Large intestine (tissue), 3 donors: ENCODE results near the gene SYNJ2. TPM values are rescaled to one million over a fixed set of nuclear protein-coding genes. Genes with fewer than 3 reads are reported as not detected.
A peak's percentile ranks its signal among the peaks of the same experiment; 100 is the strongest.

Experiments used
- DNase-seq, 2 donors: peaks; one replicate each; pipeline versions ENCODE4 v3.0.0 to v3.0.0-alpha.2; 2013
- H3K27ac ChIP-seq: one replicate; pipeline ENCODE4 v1.5.1; 2013; ENCODE audit warnings: low read length
- H3K27me3 ChIP-seq: 2 replicates; pipeline ENCODE4 v1.6.1; 2013; ENCODE audit warnings: low read length; ENCODE audit not compliant: control insufficient read depth, insufficient read depth
- H3K36me3 ChIP-seq: 2 replicates; pipeline ENCODE4 v1.6.1; 2013; ENCODE audit warnings: low read length; ENCODE audit not compliant: control insufficient read depth, insufficient read depth
- H3K4me1 ChIP-seq: one replicate; pipeline ENCODE4 v1.6.1; 2013; ENCODE audit warnings: low read length; ENCODE audit not compliant: control insufficient read depth, insufficient read depth
- H3K4me3 ChIP-seq: one replicate; pipeline ENCODE4 v1.5.1; 2013; ENCODE audit warnings: low read length
- H3K9me3 ChIP-seq: one replicate; pipeline ENCODE4 v1.6.1; 2013; ENCODE audit warnings: mild to moderate bottlenecking, low read depth, low read length, moderate library complexity; ENCODE audit not compliant: control insufficient read depth
- WGBS: methylation state at CpG from one replicate; pipeline ENCODE4 v1.1.5; 2013; ENCODE audit warnings: low lambda C conversion rate; ENCODE audit not compliant: insufficient coverage; 5-methylcytosine and 5-hydroxymethylcytosine counted together
- polyA plus RNA-seq: library from polyadenylated mRNA; unstranded; fragments of 120-200 nt; gene quantifications from one replicate; pipeline ENCODE4 v1.2.1, GENCODE V29; 2013

The SYNJ2 gene
- polyA plus RNA-seq, 1 donor = 14.3 TPM

- H3K27ac ChIP-seq = no peak overlapping the region
- no peaks in the 10 kb centered on the region for H3K4me1 ChIP-seq
- H3K36me3 ChIP-seq = peaks cover 53% of the 10 kb centered on the region
- DNase-seq = no peak
- WGBS = no CpG with 5 or more reads among the region's 18 CpGs
- no peak overlapping the region for H3K4me3 ChIP-seq
- H3K9me3 ChIP-seq = no peaks in the 10 kb centered on the region
- no peaks in the 10 kb centered on the region for H3K27me3 ChIP-seq
Observed at GRCh38 chr6:158076548-158076947, 94.9 kb downstream of the SYNJ2 start.

- H3K9me3 ChIP-seq = no peaks in the 10 kb centered on the region
- no peak for DNase-seq
- H3K4me3 ChIP-seq = no peak overlapping the region
- no peaks in the 10 kb centered on the region for H3K27me3 ChIP-seq
- WGBS = no CpG with 5 or more reads among the region's 10 CpGs
- peaks cover 53% of the 10 kb centered on the region for H3K36me3 ChIP-seq
- no peaks in the 10 kb centered on the region for H3K4me1 ChIP-seq
- H3K27ac ChIP-seq = no peak overlapping the region
Observed at GRCh38 chr6:158077676-158078075, 96.0 kb downstream of the SYNJ2 start.

- H3K9me3 ChIP-seq = no peaks in the 10 kb centered on the region
- no peaks in the 10 kb centered on the region for H3K27me3 ChIP-seq
- H3K36me3 ChIP-seq = peaks cover 57% of the 10 kb centered on the region
- no peaks in the 10 kb centered on the region for H3K4me1 ChIP-seq
- H3K27ac ChIP-seq = no peak overlapping the region
- H3K4me3 ChIP-seq = no peak overlapping the region
- DNase-seq = no peak
- 76% methylated on average over 4 of the region's 7 CpGs for WGBS
Observed at GRCh38 chr6:158078320-158078719, 96.7 kb downstream of the SYNJ2 start.

- DNase-seq = no peak
- Histone ChIP-seq H3K4me3 (no peak overlapping the region), H3K9me3 (no peaks in the 10 kb centered on the region), H3K27ac (no peak overlapping the region), H3K27me3 (no peaks in the 10 kb centered on the region), H3K4me1 (no peaks in the 10 kb centered on the region), H3K36me3 (peaks cover 72% of the 10 kb centered on the region)
- WGBS = no CpG with 5 or more reads among the region's 18 CpGs
Observed at GRCh38 chr6:158080849-158081656, 99.4 kb downstream of the SYNJ2 start.

GRCh38 chr6:158081657-158081935 is 99.9 kb downstream of the SYNJ2 start:
- Histone ChIP-seq H3K27ac (no peak overlapping the region), H3K4me1 (no peaks in the 10 kb centered on the region), H3K27me3 (no peaks in the 10 kb centered on the region), H3K4me3 (no peak overlapping the region), H3K36me3 (peaks cover 70% of the 10 kb centered on the region), H3K9me3 (no peaks in the 10 kb centered on the region)
- no CpG with 5 or more reads among the region's 6 CpGs for WGBS
- no peak for DNase-seq

- Histone ChIP-seq H3K4me3 (no peak overlapping the region), H3K27me3 (no peaks in the 10 kb centered on the region), H3K27ac (no peak overlapping the region), H3K9me3 (no peaks in the 10 kb centered on the region), H3K36me3 (peaks cover 71% of the 10 kb centered on the region), H3K4me1 (no peaks in the 10 kb centered on the region)
- no peak for DNase-seq
- no CpG with 5 or more reads among the region's 23 CpGs for WGBS
Observed at GRCh38 chr6:158083455-158084325, 102.0 kb downstream of the SYNJ2 start.

- DNase-seq = no peak
- H3K36me3 ChIP-seq = peaks cover 74% of the 10 kb centered on the region
Observed at GRCh38 chr6:158085261-158086053, 103.8 kb downstream of the SYNJ2 start.

GRCh38 chr6:158086054-158086503 is 104.4 kb downstream of the SYNJ2 start:
- DNase-seq = no peak
- no peak overlapping the region for H3K4me3 ChIP-seq
- WGBS = no CpG with 5 or more reads among the region's 2 CpGs

More at GRCh38 chr6:158085261-158086053, 103.8 kb downstream of the SYNJ2 start:
- no CpG with 5 or more reads among the region's 21 CpGs for WGBS
- Histone ChIP-seq H3K9me3 (no peaks in the 10 kb centered on the region), H3K4me3 (no peak overlapping the region), H3K27me3 (no peaks in the 10 kb centered on the region), H3K27ac (no peak overlapping the region), H3K4me1 (no peaks in the 10 kb centered on the region)

GRCh38 chr6:158086504-158087223 is 105.0 kb downstream of the SYNJ2 start:
- Histone ChIP-seq H3K4me3 (no peak overlapping the region), H3K27ac (no peak overlapping the region), H3K4me1 (no peaks in the 10 kb centered on the region), H3K36me3 (peaks cover 70% of the 10 kb centered on the region), H3K27me3 (no peaks in the 10 kb centered on the region), H3K9me3 (no peaks in the 10 kb centered on the region)
- DNase-seq = peak; percentile 16
- WGBS = no CpG with 5 or more reads among the region's 32 CpGs

More at GRCh38 chr6:158086054-158086503, 104.4 kb downstream of the SYNJ2 start:
- peaks cover 71% of the 10 kb centered on the region for H3K36me3 ChIP-seq
- H3K27me3 ChIP-seq = no peaks in the 10 kb centered on the region
- no peaks in the 10 kb centered on the region for H3K4me1 ChIP-seq
- no peaks in the 10 kb centered on the region for H3K9me3 ChIP-seq
- no peak overlapping the region for H3K27ac ChIP-seq
